Suprapubic skin (tissue), 4 donors: ENCODE measurements around the gene LARP4B. TPM values are rescaled to one million over a fixed set of nuclear protein-coding genes. Genes with fewer than 3 reads are reported as not detected.

ENCODE experiments used
- DNase-seq, 2 donors: peaks; one replicate each; pipeline ENCODE4 v3.0.0-alpha.2; 2019; ENCODE audit warnings: low spot score in 2 of 2
- H3K27ac ChIP-seq: fragments of 200-600 bp; sonication (generic); one replicate; pipeline ENCODE4 v1.5.1; 2019
- H3K27me3 ChIP-seq: fragments of 200-600 bp; sonication (generic); one replicate; pipeline ENCODE4 v1.5.1; 2019
- H3K36me3 ChIP-seq: fragments of 200-600 bp; sonication (generic); one replicate; pipeline ENCODE4 v1.5.1; 2019
- H3K4me1 ChIP-seq: fragments of 200-600 bp; sonication (generic); one replicate; pipeline ENCODE4 v1.5.1; 2019
- H3K4me3 ChIP-seq: fragments of 200-600 bp; sonication (generic); one replicate; pipeline ENCODE4 v1.5.1; 2019; ENCODE audit warnings: mild to moderate bottlenecking
- H3K9me3 ChIP-seq: fragments of 200-600 bp; sonication (generic); one replicate; pipeline ENCODE4 v1.5.1; 2019
- EP300 ChIP-seq: sonication (generic); formaldehyde crosslinking; IDR thresholded peaks from one replicate; pipeline ENCODE4 v1.6.1; 2017; ENCODE audit warnings: antibody characterized with exemption
- POLR2A ChIP-seq, 2 donors: fragments of 450-650 bp; IDR thresholded peaks; one replicate each; pipeline ENCODE4 v1.6.1; 2017; ENCODE audit warnings: antibody characterized with exemption in 2 of 2, mild to moderate bottlenecking in 2 of 2, moderate library complexity in 2 of 2
- POLR2AphosphoS5 ChIP-seq, 3 donors: sonication (generic); formaldehyde crosslinking; IDR thresholded peaks; one replicate each; pipeline ENCODE4 v1.6.1; 2017; ENCODE audit warnings: antibody characterized with exemption in 3 of 3
- WGBS: methylation state at CpG from one replicate; pipeline ENCODE4 v1.1.5; 2018; 5-methylcytosine and 5-hydroxymethylcytosine counted together
- total RNA-seq, 4 donors: library from RNA; depleted of rRNA; stranded (reverse); fragments of >200 nt; gene quantifications; one replicate each; pipeline ENCODE4 v1.1.0, GENCODE V29; 2016
- TF ChIP-seq, protein P1 (sequence below), 2 donors: fragments of 200-600 bp in 1 of 2; fragments of 450-650 bp in 1 of 2; sonication (generic) in 1 of 2; IDR thresholded peaks; one replicate each; pipeline ENCODE4 v1.5.1; 2016 to 2019; ENCODE audit warnings: antibody characterized with exemption in 2 of 2, mild to moderate bottlenecking in 1 of 2, moderate library complexity in 1 of 2

The LARP4B gene
- total RNA-seq, 4 donors from 2014 or later = 53.5 to 100 (median 69.7) TPM

- Histone ChIP-seq H3K9me3 (no peaks in the 10 kb centered on the region), H3K36me3 (peaks cover 89% of the 10 kb centered on the region), H3K4me1 (no peaks in the 10 kb centered on the region), H3K27me3 (no peaks in the 10 kb centered on the region), H3K27ac (no peak overlapping the region), H3K4me3 (no peak overlapping the region)
- TF ChIP-seq EP300 (no peak), POLR2A (IDR thresholded peaks at IDR 0.05) (no peak), POLR2AphosphoS5 (IDR thresholded peaks at IDR 0.05) (no peak)
- TF ChIP-seq, protein P1, sequence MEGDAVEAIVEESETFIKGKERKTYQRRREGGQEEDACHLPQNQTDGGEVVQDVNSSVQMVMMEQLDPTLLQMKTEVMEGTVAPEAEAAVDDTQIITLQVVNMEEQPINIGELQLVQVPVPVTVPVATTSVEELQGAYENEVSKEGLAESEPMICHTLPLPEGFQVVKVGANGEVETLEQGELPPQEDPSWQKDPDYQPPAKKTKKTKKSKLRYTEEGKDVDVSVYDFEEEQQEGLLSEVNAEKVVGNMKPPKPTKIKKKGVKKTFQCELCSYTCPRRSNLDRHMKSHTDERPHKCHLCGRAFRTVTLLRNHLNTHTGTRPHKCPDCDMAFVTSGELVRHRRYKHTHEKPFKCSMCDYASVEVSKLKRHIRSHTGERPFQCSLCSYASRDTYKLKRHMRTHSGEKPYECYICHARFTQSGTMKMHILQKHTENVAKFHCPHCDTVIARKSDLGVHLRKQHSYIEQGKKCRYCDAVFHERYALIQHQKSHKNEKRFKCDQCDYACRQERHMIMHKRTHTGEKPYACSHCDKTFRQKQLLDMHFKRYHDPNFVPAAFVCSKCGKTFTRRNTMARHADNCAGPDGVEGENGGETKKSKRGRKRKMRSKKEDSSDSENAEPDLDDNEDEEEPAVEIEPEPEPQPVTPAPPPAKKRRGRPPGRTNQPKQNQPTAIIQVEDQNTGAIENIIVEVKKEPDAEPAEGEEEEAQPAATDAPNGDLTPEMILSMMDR (IDR thresholded peaks at IDR 0.05) = no peak
- no peak for DNase-seq
- 89% methylated on average over 5 of the region's 5 CpGs for WGBS
Observed at GRCh38 chr10:821322-821721, 110.2 kb downstream of the LARP4B start.

DNA sequence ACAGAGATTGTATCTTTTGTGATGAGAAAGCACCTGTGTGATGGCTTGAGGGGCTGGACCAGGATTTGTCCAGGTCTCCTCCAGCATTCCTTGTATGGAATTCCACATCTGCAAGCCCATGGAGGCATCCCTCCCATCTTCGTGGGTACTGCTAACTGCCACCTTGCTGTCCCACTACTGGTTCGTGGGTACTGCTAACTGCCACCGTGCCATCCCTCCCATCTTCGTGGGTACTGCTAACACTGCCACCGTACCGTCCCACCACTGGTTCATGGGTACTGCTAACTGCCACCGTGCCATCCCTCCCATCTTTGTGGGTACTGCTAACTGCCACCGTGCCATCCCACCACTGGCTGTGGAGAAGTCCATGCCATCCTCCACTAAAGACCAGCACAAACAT is 111.7 kb downstream of the LARP4B start:
- no peaks in the 10 kb centered on the region for H3K4me1 ChIP-seq
- H3K36me3 ChIP-seq = peaks cover 90% of the 10 kb centered on the region
- 91% methylated on average over 8 of the region's 8 CpGs for WGBS
- H3K4me3 ChIP-seq = no peak overlapping the region
- no peak overlapping the region for H3K27ac ChIP-seq
- no peaks in the 10 kb centered on the region for H3K27me3 ChIP-seq
- DNase-seq = no peak
- TF ChIP-seq, protein P1 (IDR thresholded peaks at IDR 0.05) = no peak
- TF ChIP-seq POLR2AphosphoS5 (IDR thresholded peaks at IDR 0.05) (no peak), EP300 (no peak), POLR2A (IDR thresholded peaks at IDR 0.05) (no peak)
- no peaks in the 10 kb centered on the region for H3K9me3 ChIP-seq

- H3K4me3 ChIP-seq = no peak overlapping the region
- no peaks in the 10 kb centered on the region for H3K4me1 ChIP-seq
- H3K36me3 ChIP-seq = peaks cover 90% of the 10 kb centered on the region
- H3K27me3 ChIP-seq = no peaks in the 10 kb centered on the region
- H3K9me3 ChIP-seq = no peaks in the 10 kb centered on the region
- no peak for DNase-seq
- TF ChIP-seq EP300 = no peak
- no peak for TF ChIP-seq POLR2A (IDR thresholded peaks at IDR 0.05)
- TF ChIP-seq, protein P1 (IDR thresholded peaks at IDR 0.05) = no peak
- TF ChIP-seq POLR2AphosphoS5 (IDR thresholded peaks at IDR 0.05) = no peak
- no peak overlapping the region for H3K27ac ChIP-seq
- WGBS = 62% methylated on average over 9 of the region's 9 CpGs
Observed at GRCh38 chr10:819326-819725, 112.2 kb downstream of the LARP4B start.

DNA sequence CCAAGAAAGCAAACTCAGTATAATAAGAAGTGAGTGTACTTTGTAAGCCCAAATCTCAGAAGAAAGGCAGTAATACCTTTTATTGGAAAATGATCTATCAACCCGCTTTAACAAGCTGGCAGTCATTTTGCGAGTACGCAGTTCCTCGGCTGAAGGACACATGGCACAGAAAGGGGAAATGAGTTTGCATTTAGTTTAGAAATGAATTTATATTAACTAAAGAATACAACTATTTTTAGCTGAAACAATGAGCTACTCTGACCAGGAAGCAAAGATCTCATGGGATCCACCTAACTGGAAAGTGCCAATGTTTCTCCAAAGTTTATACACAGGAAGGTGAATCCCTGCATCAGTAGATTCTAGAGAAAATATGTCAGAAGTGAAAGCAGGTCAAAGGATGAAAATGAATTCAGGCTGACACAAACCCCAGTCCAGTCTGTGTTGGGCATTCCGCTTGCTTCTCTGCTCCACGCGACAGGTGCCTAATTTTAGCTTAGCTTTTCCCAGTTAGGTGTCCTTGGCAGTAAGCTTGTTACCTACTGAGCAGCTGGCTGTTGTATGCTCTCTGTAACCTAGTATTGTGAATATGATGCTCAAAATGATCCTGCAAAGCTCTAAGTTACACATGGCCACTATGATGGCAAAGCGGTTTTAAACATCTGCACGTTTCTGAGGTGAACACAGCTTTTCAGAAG is 112.8 kb downstream of the LARP4B start:
- H3K27me3 ChIP-seq = no peaks in the 10 kb centered on the region
- H3K4me3 ChIP-seq = no peak overlapping the region
- peaks cover 90% of the 10 kb centered on the region for H3K36me3 ChIP-seq
- TF ChIP-seq POLR2A (IDR thresholded peaks at IDR 0.05) (no peak), POLR2AphosphoS5 (IDR thresholded peaks at IDR 0.05) (no peak), EP300 (no peak)
- TF ChIP-seq, protein P1 (IDR thresholded peaks at IDR 0.05) = no peak
- H3K27ac ChIP-seq = no peak overlapping the region
- DNase-seq = no peak
- 86% methylated on average over 9 of the region's 9 CpGs for WGBS
- H3K9me3 ChIP-seq = no peaks in the 10 kb centered on the region
- no peaks in the 10 kb centered on the region for H3K4me1 ChIP-seq

- Histone ChIP-seq H3K27me3 (no peaks in the 10 kb centered on the region), H3K9me3 (no peaks in the 10 kb centered on the region), H3K4me3 (no peak overlapping the region), H3K27ac (no peak overlapping the region), H3K4me1 (no peaks in the 10 kb centered on the region), H3K36me3 (peaks cover 90% of the 10 kb centered on the region)
- DNase-seq = no peak
- WGBS = 79% methylated on average over 2 of the region's 2 CpGs
- TF ChIP-seq POLR2AphosphoS5 (IDR thresholded peaks at IDR 0.05) (no peak), EP300 (no peak), POLR2A (IDR thresholded peaks at IDR 0.05) (no peak)
- TF ChIP-seq, protein P1 (IDR thresholded peaks at IDR 0.05) = no peak
Observed at GRCh38 chr10:818010-818409, 113.5 kb downstream of the LARP4B start.
